Endothelial cell (in vitro differentiated cells): Measurements from ENCODE around the gene CMIP. TPM values are rescaled to one million over a fixed set of nuclear protein-coding genes. Genes with fewer than 3 reads are reported as not detected.

ENCODE experiments used
- DNase-seq: peaks from one replicate; pipeline ENCODE4 v3.0.0; 2021; ENCODE audit warnings: low spot score
- H3K27ac Mint-ChIP-seq: one replicate; pipeline ENCODE4 v1.8.0; 2021; ENCODE audit warnings: mixed read lengths, inconsistent platforms; ENCODE audit not compliant: unreplicated experiment
- H3K27me3 Mint-ChIP-seq: one replicate; pipeline ENCODE4 v1.8.0; 2021; ENCODE audit warnings: mild to moderate bottlenecking, moderate library complexity, mixed read lengths, inconsistent platforms; ENCODE audit not compliant: unreplicated experiment
- H3K36me3 Mint-ChIP-seq: one replicate; pipeline ENCODE4 v1.8.0; 2021; ENCODE audit warnings: mild to moderate bottlenecking, low read depth, mixed read lengths, inconsistent platforms; ENCODE audit not compliant: unreplicated experiment
- H3K4me1 Mint-ChIP-seq: one replicate; pipeline ENCODE4 v1.8.0; 2021; ENCODE audit warnings: mild to moderate bottlenecking, mixed read lengths, inconsistent platforms; ENCODE audit not compliant: unreplicated experiment
- H3K4me3 Mint-ChIP-seq: one replicate; pipeline ENCODE4 v1.8.0; 2021; ENCODE audit warnings: mild to moderate bottlenecking, mixed read lengths, inconsistent platforms; ENCODE audit not compliant: unreplicated experiment
- H3K9me3 Mint-ChIP-seq: one replicate; pipeline ENCODE4 v1.8.0; 2021; ENCODE audit warnings: mixed read lengths, inconsistent platforms; ENCODE audit not compliant: unreplicated experiment
- CTCF ChIP-seq: fragments of 200-600 bp; sonication (generic); IDR thresholded peaks from one replicate; pipeline ENCODE4 v1.5.0; 2021; ENCODE audit warnings: antibody characterized with exemption; ENCODE audit not compliant: unreplicated experiment
- total RNA-seq: library from RNA; stranded (reverse); fragmentation: NEBNext Ultra II Directional; extraction: Animal tissue kit (Norgen Biotek cat#: 25700); gene quantifications from one replicate; pipeline ENCODE4 v1.2.1, GENCODE V29; 2021; ENCODE audit not compliant: unreplicated experiment

The CMIP gene
- total RNA-seq, 1 donor from 2014 or later, result 98.9 TPM

- no peaks in the 10 kb centered on the region for H3K9me3 Mint-ChIP-seq
Measured at GRCh38 chr16:81650982-81651562, 206.5 kb downstream of the CMIP start.

GRCh38 chr16:81651758-81652718 lies 207.4 kb downstream of the CMIP start:
- Mint-ChIP-seq H3K9me3 (no peaks in the 10 kb centered on the region), H3K27ac (no peak overlapping the region), H3K4me1 (peaks cover 16% of the 10 kb centered on the region), H3K27me3 (peaks cover 15% of the 10 kb centered on the region), H3K4me3 (no peak overlapping the region), H3K36me3 (peaks cover 16% of the 10 kb centered on the region)
- no peak for DNase-seq
- TF ChIP-seq CTCF, result no peak

More at GRCh38 chr16:81650982-81651562, 206.5 kb downstream of the CMIP start:
- TF ChIP-seq CTCF, result no peak
- Mint-ChIP-seq H3K27ac (no peak overlapping the region), H3K27me3 (peaks cover 12% of the 10 kb centered on the region), H3K4me1 (peaks cover 16% of the 10 kb centered on the region), H3K36me3 (peaks cover 16% of the 10 kb centered on the region), H3K4me3 (no peak overlapping the region)
- no peak for DNase-seq

GRCh38 chr16:81652798-81653505 lies 208.3 kb downstream of the CMIP start:
- Mint-ChIP-seq H3K27me3 (peaks cover 14% of the 10 kb centered on the region), H3K4me1 (peaks cover 15% of the 10 kb centered on the region), H3K36me3 (peaks cover 23% of the 10 kb centered on the region), H3K9me3 (no peaks in the 10 kb centered on the region), H3K4me3 (no peak overlapping the region), H3K27ac (no peak overlapping the region)
- TF ChIP-seq CTCF, result no peak
- DNase-seq, result no peak

- H3K9me3 Mint-ChIP-seq, result no peaks in the 10 kb centered on the region
- TF ChIP-seq CTCF, result no peak
- peaks cover 34% of the 10 kb centered on the region for H3K36me3 Mint-ChIP-seq
- H3K27ac Mint-ChIP-seq, result no peak overlapping the region
- H3K4me3 Mint-ChIP-seq, result no peak overlapping the region
- peaks cover 12% of the 10 kb centered on the region for H3K4me1 Mint-ChIP-seq
- DNase-seq, result no peak
- peaks cover 13% of the 10 kb centered on the region for H3K27me3 Mint-ChIP-seq
Measured at GRCh38 chr16:81654346-81654745, 209.7 kb downstream of the CMIP start.
